Measurements from ENCODE around the gene OR51V1.

DNA sequence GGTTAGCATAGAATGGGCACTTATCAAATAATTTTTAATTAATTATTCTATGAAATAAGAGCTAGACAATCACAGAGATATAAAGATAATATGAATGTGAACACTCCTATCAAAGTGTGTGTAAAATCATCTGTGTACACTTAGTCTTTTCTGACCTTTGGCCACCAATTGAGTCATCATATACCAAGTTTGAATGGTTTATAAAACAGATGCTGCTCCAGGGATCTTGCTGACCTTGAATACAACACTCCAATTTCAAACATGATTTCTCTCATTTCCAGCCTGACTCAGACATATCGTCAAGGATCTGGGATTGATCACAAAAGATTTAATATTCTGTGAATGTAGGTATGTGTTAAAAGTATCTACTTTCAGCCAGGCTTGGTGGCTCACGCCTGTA lies 2.9 kb upstream of the OR51V1 start:
- no peak for TF ChIP-seq POLR2A (IDR thresholded peaks at IDR 0.05)
- TF ChIP-seq, protein P1, sequence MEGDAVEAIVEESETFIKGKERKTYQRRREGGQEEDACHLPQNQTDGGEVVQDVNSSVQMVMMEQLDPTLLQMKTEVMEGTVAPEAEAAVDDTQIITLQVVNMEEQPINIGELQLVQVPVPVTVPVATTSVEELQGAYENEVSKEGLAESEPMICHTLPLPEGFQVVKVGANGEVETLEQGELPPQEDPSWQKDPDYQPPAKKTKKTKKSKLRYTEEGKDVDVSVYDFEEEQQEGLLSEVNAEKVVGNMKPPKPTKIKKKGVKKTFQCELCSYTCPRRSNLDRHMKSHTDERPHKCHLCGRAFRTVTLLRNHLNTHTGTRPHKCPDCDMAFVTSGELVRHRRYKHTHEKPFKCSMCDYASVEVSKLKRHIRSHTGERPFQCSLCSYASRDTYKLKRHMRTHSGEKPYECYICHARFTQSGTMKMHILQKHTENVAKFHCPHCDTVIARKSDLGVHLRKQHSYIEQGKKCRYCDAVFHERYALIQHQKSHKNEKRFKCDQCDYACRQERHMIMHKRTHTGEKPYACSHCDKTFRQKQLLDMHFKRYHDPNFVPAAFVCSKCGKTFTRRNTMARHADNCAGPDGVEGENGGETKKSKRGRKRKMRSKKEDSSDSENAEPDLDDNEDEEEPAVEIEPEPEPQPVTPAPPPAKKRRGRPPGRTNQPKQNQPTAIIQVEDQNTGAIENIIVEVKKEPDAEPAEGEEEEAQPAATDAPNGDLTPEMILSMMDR (IDR thresholded peaks at IDR 0.05), result no peak
